Measurements from ENCODE around the gene TLN1.

The TLN1 gene

DNA sequence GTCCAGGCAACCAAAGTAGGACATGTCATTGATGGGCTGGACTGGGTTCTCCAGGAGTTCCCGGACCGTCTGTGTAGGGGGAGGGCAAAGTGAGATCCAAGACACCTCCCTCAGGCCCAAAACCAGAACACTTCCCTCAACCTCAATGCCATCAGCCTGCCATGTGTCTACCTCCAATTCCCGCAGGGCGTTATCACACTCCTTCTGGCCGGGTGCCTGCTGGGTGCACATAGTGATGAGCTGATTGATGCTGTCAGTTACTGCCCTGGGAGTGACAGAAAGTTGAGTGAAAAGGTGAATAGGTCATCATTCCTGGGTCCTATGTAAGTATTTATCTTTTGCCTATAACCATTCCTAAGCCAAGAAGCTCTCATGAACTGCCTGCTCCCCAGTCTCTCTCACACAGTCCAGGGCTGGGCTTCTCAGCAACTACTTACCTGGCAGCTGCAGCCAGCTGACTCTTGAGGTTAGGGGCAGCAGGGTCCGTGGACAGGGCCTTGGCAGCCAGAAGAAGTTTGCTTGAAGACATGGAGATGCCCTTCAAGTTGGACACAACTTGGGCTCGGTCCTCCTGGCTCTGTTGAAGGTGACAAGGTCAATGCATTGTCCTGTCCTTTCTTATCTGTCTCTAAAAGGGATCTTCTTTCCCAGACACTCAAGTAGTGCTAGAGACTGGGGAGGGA is 21.0 kb downstream of the TLN1 start:
- POLR2A ChIA-PET = interaction anchor here (0.9 to 1.5 kb wide), 2 partner anchors 21 to 53 kb away, joined by 3 read pairs; partner anchors contain the start of genes CREB3 and TLN1
- H3K9me3 ChIP-seq (ENCODE audit: control insufficient read depth, insufficient read depth, low read depth, low read length) = no peaks in the 10 kb centered on the region

DNA sequence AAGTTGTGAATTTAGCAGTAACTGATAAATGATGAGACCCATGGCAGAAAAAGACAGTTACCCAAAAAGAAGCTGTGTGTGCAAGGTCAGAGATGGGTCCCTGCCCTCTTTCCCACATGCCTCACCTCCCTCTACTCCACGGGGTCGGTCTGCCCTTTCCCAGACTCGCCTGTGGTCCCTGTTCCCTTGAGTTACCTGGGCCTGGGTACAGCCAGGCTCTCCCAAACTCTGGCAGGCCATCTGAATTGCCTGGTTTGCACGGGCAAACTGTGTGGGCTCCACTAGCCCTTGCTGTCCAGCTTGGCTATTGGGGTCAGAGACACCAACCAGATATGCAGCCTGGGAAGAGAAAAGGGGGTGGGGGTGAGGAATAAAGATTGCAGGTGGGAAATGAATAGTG is 23.8 kb downstream of the TLN1 start:
- no peaks in the 10 kb centered on the region for H3K9me3 ChIP-seq (ENCODE audit: control insufficient read depth, insufficient read depth, low read depth, low read length)
- ChIA-PET CTCF (interaction anchor here (0.6 to 6.4 kb wide), 7 partner anchors 7 to 1117 kb away, joined by 3 to 47 read pairs (median 3); no protein-coding TSS in a partner anchor), POLR2A (no interaction called here)
- no peak overlapping the region for H3K27ac ChIP-seq (ENCODE audit: extremely low read depth, low read depth, low read length)
- TF ChIP-seq ZNF24 (tag by site-specific recombination; IDR thresholded peaks at IDR 0.05) (no peak), HOXA7 (CRISPR knock-in tag; IDR thresholded peaks at IDR 0.05; ENCODE audit: borderline replicate concordance) (no peak), OSR2 (tag by site-specific recombination; IDR thresholded peaks at IDR 0.05) (no peak), ZNF433 (tag by site-specific recombination; IDR thresholded peaks at IDR 0.05; ENCODE audit: low read depth) (no peak), ZNF184 (tag by site-specific recombination; IDR thresholded peaks at IDR 0.05) (no peak)
- TF ChIP-seq, protein P1, sequence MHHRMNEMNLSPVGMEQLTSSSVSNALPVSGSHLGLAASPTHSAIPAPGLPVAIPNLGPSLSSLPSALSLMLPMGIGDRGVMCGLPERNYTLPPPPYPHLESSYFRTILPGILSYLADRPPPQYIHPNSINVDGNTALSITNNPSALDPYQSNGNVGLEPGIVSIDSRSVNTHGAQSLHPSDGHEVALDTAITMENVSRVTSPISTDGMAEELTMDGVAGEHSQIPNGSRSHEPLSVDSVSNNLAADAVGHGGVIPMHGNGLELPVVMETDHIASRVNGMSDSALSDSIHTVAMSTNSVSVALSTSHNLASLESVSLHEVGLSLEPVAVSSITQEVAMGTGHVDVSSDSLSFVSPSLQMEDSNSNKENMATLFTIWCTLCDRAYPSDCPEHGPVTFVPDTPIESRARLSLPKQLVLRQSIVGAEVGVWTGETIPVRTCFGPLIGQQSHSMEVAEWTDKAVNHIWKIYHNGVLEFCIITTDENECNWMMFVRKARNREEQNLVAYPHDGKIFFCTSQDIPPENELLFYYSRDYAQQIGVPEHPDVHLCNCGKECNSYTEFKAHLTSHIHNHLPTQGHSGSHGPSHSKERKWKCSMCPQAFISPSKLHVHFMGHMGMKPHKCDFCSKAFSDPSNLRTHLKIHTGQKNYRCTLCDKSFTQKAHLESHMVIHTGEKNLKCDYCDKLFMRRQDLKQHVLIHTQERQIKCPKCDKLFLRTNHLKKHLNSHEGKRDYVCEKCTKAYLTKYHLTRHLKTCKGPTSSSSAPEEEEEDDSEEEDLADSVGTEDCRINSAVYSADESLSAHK (tag by site-specific recombination; IDR thresholded peaks at IDR 0.05) = no peak
- no peak overlapping the region for H3K4me3 ChIP-seq (ENCODE audit: low read depth, low read length)
- no peaks in the 10 kb centered on the region for H3K4me1 ChIP-seq (ENCODE audit: control insufficient read depth, insufficient read depth, low read length)
- H3K36me3 ChIP-seq (ENCODE audit: control insufficient read depth in 2 of 2, insufficient read depth in 1 of 2, low read length in 2 of 2) = peaks cover 22 to 93% of the 10 kb centered on the region in 2 experiments

More for the DNA sequence above, 21.0 kb downstream of the TLN1 start:
- peaks cover 34 to 91% of the 10 kb centered on the region in 2 experiments for H3K36me3 ChIP-seq (ENCODE audit: control insufficient read depth in 2 of 2, insufficient read depth in 1 of 2, low read length in 2 of 2)
- no peak overlapping the region for H3K4me3 ChIP-seq (ENCODE audit: low read depth, low read length)
- H3K27ac ChIP-seq (ENCODE audit: extremely low read depth, low read depth, low read length) = no peak overlapping the region
- TF ChIP-seq, protein P2, sequence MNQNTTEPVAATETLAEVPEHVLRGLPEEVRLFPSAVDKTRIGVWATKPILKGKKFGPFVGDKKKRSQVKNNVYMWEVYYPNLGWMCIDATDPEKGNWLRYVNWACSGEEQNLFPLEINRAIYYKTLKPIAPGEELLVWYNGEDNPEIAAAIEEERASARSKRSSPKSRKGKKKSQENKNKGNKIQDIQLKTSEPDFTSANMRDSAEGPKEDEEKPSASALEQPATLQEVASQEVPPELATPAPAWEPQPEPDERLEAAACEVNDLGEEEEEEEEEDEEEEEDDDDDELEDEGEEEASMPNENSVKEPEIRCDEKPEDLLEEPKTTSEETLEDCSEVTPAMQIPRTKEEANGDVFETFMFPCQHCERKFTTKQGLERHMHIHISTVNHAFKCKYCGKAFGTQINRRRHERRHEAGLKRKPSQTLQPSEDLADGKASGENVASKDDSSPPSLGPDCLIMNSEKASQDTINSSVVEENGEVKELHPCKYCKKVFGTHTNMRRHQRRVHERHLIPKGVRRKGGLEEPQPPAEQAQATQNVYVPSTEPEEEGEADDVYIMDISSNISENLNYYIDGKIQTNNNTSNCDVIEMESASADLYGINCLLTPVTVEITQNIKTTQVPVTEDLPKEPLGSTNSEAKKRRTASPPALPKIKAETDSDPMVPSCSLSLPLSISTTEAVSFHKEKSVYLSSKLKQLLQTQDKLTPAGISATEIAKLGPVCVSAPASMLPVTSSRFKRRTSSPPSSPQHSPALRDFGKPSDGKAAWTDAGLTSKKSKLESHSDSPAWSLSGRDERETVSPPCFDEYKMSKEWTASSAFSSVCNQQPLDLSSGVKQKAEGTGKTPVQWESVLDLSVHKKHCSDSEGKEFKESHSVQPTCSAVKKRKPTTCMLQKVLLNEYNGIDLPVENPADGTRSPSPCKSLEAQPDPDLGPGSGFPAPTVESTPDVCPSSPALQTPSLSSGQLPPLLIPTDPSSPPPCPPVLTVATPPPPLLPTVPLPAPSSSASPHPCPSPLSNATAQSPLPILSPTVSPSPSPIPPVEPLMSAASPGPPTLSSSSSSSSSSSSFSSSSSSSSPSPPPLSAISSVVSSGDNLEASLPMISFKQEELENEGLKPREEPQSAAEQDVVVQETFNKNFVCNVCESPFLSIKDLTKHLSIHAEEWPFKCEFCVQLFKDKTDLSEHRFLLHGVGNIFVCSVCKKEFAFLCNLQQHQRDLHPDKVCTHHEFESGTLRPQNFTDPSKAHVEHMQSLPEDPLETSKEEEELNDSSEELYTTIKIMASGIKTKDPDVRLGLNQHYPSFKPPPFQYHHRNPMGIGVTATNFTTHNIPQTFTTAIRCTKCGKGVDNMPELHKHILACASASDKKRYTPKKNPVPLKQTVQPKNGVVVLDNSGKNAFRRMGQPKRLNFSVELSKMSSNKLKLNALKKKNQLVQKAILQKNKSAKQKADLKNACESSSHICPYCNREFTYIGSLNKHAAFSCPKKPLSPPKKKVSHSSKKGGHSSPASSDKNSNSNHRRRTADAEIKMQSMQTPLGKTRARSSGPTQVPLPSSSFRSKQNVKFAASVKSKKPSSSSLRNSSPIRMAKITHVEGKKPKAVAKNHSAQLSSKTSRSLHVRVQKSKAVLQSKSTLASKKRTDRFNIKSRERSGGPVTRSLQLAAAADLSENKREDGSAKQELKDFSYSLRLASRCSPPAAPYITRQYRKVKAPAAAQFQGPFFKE (tag by site-specific recombination; IDR thresholded peaks at IDR 0.05; ENCODE audit: borderline replicate concordance) = no peak
- TF ChIP-seq ZNF623 (tag by site-specific recombination; IDR thresholded peaks at IDR 0.05) (no peak), SALL2 (tag by site-specific recombination; IDR thresholded peaks at IDR 0.05; ENCODE audit: borderline replicate concordance) (no peak), ZNF132 (tag by site-specific recombination; IDR thresholded peaks at IDR 0.05; ENCODE audit: borderline replicate concordance) (no peak)
- H3K4me1 ChIP-seq (ENCODE audit: control insufficient read depth, insufficient read depth, low read length) = no peaks in the 10 kb centered on the region
- CTCF ChIA-PET = interaction anchor here (0.8 to 6.4 kb wide), 3 partner anchors 14 to 50 kb away, joined by 3 to 47 read pairs (median 4); no protein-coding TSS in a partner anchor

DNA sequence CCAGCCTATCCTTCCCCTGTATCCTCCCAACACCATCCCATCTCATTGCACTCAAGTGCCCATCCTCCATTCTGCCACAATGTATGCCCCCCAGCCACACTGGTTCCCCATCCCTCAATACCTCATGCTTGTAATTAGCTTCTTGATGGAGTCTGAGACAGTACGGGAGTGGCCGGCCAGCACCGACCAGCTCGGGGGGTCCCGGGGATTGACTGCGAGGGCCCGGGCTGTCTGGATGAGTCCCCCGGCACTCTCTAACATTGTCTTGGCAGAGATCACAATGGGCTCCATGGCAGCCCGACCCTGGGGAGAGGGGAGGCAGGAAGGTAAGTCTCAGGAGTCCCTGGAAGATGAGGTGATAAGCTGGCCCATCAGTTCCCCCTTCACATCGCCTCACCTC is 25.0 kb downstream of the TLN1 start:
- H3K4me3 ChIP-seq (ENCODE audit: low read depth, low read length) = no peak overlapping the region
- no peak overlapping the region for H3K27ac ChIP-seq (ENCODE audit: extremely low read depth, low read depth, low read length)
- POLR2A ChIA-PET = interaction anchor here (1.8 kb wide), 1 partner anchor 25 kb away, joined by 4 read pairs; the partner anchor contains the start of genes CREB3 and TLN1
- no peaks in the 10 kb centered on the region for H3K9me3 ChIP-seq (ENCODE audit: control insufficient read depth, insufficient read depth, low read depth, low read length)
- CTCF ChIA-PET = interaction anchor here (0.9 to 6.4 kb wide), 4 partner anchors 10 to 61 kb away, joined by 3 to 47 read pairs (median 4); no protein-coding TSS in a partner anchor
- H3K4me1 ChIP-seq (ENCODE audit: control insufficient read depth, insufficient read depth, low read length) = no peaks in the 10 kb centered on the region
- H3K36me3 ChIP-seq (ENCODE audit: control insufficient read depth in 2 of 2, insufficient read depth in 1 of 2, low read length in 2 of 2) = peaks cover 25 to 94% of the 10 kb centered on the region in 2 experiments
- TF ChIP-seq, protein P3, sequence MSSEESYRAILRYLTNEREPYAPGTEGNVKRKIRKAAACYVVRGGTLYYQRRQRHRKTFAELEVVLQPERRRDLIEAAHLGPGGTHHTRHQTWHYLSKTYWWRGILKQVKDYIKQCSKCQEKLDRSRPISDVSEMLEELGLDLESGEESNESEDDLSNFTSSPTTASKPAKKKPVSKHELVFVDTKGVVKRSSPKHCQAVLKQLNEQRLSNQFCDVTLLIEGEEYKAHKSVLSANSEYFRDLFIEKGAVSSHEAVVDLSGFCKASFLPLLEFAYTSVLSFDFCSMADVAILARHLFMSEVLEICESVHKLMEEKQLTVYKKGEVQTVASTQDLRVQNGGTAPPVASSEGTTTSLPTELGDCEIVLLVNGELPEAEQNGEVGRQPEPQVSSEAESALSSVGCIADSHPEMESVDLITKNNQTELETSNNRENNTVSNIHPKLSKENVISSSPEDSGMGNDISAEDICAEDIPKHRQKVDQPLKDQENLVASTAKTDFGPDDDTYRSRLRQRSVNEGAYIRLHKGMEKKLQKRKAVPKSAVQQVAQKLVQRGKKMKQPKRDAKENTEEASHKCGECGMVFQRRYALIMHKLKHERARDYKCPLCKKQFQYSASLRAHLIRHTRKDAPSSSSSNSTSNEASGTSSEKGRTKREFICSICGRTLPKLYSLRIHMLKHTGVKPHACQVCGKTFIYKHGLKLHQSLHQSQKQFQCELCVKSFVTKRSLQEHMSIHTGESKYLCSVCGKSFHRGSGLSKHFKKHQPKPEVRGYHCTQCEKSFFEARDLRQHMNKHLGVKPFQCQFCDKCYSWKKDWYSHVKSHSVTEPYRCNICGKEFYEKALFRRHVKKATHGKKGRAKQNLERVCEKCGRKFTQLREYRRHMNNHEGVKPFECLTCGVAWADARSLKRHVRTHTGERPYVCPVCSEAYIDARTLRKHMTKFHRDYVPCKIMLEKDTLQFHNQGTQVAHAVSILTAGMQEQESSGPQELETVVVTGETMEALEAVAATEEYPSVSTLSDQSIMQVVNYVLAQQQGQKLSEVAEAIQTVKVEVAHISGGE (tag by site-specific recombination; conservative IDR thresholded peaks at IDR 0.05; ENCODE audit: low read depth) = no peak
- TF ChIP-seq TCF7L2 (IDR thresholded peaks at IDR 0.05; ENCODE audit: borderline replicate concordance, low read depth, low read length) (no peak), ZFP69B (tag by site-specific recombination; IDR thresholded peaks at IDR 0.05) (no peak), ZNF510 (tag by site-specific recombination; IDR thresholded peaks at IDR 0.05; ENCODE audit: insufficient replicate concordance) (no peak), KLF16 (tag by site-specific recombination; IDR thresholded peaks at IDR 0.05) (no peak)
- TF ChIP-seq, protein P4, sequence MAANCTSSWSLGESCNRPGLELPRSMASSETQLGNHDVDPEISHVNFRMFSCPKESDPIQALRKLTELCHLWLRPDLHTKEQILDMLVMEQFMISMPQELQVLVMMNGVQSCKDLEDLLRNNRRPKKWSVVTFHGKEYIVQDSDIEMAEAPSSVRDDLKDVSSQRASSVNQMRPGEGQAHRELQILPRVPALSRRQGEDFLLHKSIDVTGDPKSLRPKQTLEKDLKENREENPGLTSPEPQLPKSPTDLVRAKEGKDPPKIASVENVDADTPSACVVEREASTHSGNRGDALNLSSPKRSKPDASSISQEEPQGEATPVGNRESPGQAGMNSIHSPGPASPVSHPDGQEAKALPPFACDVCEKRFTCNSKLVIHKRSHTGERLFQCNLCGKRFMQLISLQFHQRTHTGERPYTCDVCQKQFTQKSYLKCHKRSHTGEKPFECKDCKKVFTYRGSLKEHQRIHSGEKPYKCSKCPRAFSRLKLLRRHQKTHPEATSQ (tag by site-specific recombination; IDR thresholded peaks at IDR 0.05) = no peak
